Cardiac septum (tissue), 1 donor: ENCODE results near the gene IL25. TPM values are rescaled to one million over a fixed set of nuclear protein-coding genes. Genes with fewer than 3 reads are reported as not detected.

Experiments
- DNase-seq: peaks from one replicate; pipeline ENCODE4 v3.0.0-alpha.2; 2020; ENCODE audit warnings: low spot score
- intact Hi-C: fragments of 100-400 bp; cut with DNase I; formaldehyde crosslinking; loops from one replicate; pipeline ENCODE4 v1.14.0; 2022
- total RNA-seq: library from RNA; stranded (reverse); fragmentation: NEBNext Ultra II Directional; extraction: Animal tissue kit (Norgen Biotek cat#: 25700); gene quantifications from one replicate; pipeline ENCODE4 v1.2.1, GENCODE V29; 2021
- donor health status: DM: no; HTN: no; CAD: no.

The IL25 gene
- total RNA-seq, 1 donor from 2014 or later: not detected

- no peak for DNase-seq
- intact Hi-C loops: loop anchor here (10.0 kb wide), 1 partner anchor 102 kb away; no protein-coding TSS in a partner anchor
Observed at GRCh38 chr14:23366426-23366921, 6.1 kb upstream of the IL25 start.

- intact Hi-C loops: no loop called here
- DNase-seq: no peak
Observed at GRCh38 chr14:23370221-23370620, 2.4 kb upstream of the IL25 start.

GRCh38 chr14:23371865-23372264 lies 744 bp upstream of the IL25 start:
- intact Hi-C loops: no loop called here
- DNase-seq: no peak

GRCh38 chr14:23373041-23373440 lies 432 bp downstream of the IL25 start:
- intact Hi-C loops: no loop called here
- DNase-seq: no peak

- intact Hi-C loops: loop anchor here (5.0 kb wide), 1 partner anchor 72 kb away; no protein-coding TSS in a partner anchor
- DNase-seq: no peak
Observed at GRCh38 chr14:23375527-23376251, 3.1 kb downstream of the IL25 start.

- DNase-seq: no peak
- intact Hi-C loops: loop anchor here (5.0 kb wide), 1 partner anchor 71 kb away; no protein-coding TSS in a partner anchor
Observed at GRCh38 chr14:23376482-23377197, 4.0 kb downstream of the IL25 start, which contains the start of gene CMTM5. TSS of gene CMTM5 (plus strand) at chr14:23377046. CDS start at chr14:23377252, 206 bp downstream.

GRCh38 chr14:23377198-23377550 lies 4.6 kb downstream of the IL25 start:
- DNase-seq: no peak
- intact Hi-C loops: loop anchor here (5.0 kb wide), 1 partner anchor 70 kb away; no protein-coding TSS in a partner anchor

- intact Hi-C loops: loop anchor here (5.0 kb wide), 1 partner anchor 69 kb away; no protein-coding TSS in a partner anchor
- no peak for DNase-seq
Observed at GRCh38 chr14:23377573-23378563, 5.3 kb downstream of the IL25 start.

- intact Hi-C loops: loop anchor here (5.0 kb wide), 1 partner anchor 69 kb away; no protein-coding TSS in a partner anchor
- DNase-seq: no peak
Observed at GRCh38 chr14:23378612-23379220, 6.1 kb downstream of the IL25 start.

- no peak for DNase-seq
- intact Hi-C loops: loop anchor here (2.0 to 5.0 kb wide), 2 partner anchors 51 to 68 kb away; no protein-coding TSS in a partner anchor
Observed at GRCh38 chr14:23379366-23380196, 7.0 kb downstream of the IL25 start.

- intact Hi-C loops: loop anchor here (2.0 kb wide), 1 partner anchor 52 kb away; no protein-coding TSS in a partner anchor
- no peak for DNase-seq
Observed at GRCh38 chr14:23380197-23380914, 7.7 kb downstream of the IL25 start.

GRCh38 chr14:23380976-23381375 lies 8.4 kb downstream of the IL25 start:
- DNase-seq: no peak
- intact Hi-C loops: loop anchor here (2.0 kb wide), 1 partner anchor 52 kb away; no protein-coding TSS in a partner anchor

GRCh38 chr14:23381871-23382270 lies 9.3 kb downstream of the IL25 start:
- intact Hi-C loops: loop anchor here (2.0 kb wide), 1 partner anchor 53 kb away; no protein-coding TSS in a partner anchor
- no peak for DNase-seq

- intact Hi-C loops: no loop called here
- DNase-seq: no peak
Observed at GRCh38 chr14:23382276-23382675, 9.7 kb downstream of the IL25 start.

- intact Hi-C loops: no loop called here
- DNase-seq: no peak
Observed at GRCh38 chr14:23382731-23383440, 10.3 kb downstream of the IL25 start.

- intact Hi-C loops: no loop called here
- DNase-seq: no peak
Observed at GRCh38 chr14:23384364-23385080, 11.9 kb downstream of the IL25 start.
